T47D (cell line): Measurements from ENCODE around the gene TMEM202.

Experiments
- DNase-seq, 2 experiments: peaks; one replicate each; pipeline versions ENCODE4 v3.0.0 to v3.0.0-alpha.2; 2011 to 2012; ENCODE audit warnings: low read depth in 1 of 2, low spot score in 1 of 2
- JUND ChIP-seq: IDR thresholded peaks from 2 replicates; pipeline ENCODE4 v1.6.1; 2012; ENCODE audit warnings: low read depth
- in situ Hi-C: cut with HindIII; loops from 2 replicates; pipeline ENCODE4 v1.10.0; 2016; ENCODE audit warnings: low sequenced_read_pairs, low pct_unique_long_range_greater_than_20kb

The TMEM202 gene

GRCh38 chr15:72397796-72398588 lies at the start of gene TMEM202:
Gene TMEM202 (plus strand): TSS chr15:72398305. CDS start chr15:72398327, 22 bp downstream.
- no peak for DNase-seq
- in situ Hi-C loops, result no loop called here
- TF ChIP-seq JUND, result no peak

- no peak for TF ChIP-seq JUND
- in situ Hi-C loops, result no loop called here
- no peak for DNase-seq
Measured at GRCh38 chr15:72353266-72353665, 44.8 kb upstream of the TMEM202 start.

GRCh38 chr15:72354496-72354895 lies 43.6 kb upstream of the TMEM202 start:
- no peak for TF ChIP-seq JUND
- DNase-seq, result no peak
- in situ Hi-C loops, result no loop called here

- DNase-seq, result no peak
- in situ Hi-C loops, result no loop called here
- no peak for TF ChIP-seq JUND
Measured at GRCh38 chr15:72358121-72358520, 40.0 kb upstream of the TMEM202 start.

- peak in 1 of 2 experiments; percentile 91 for DNase-seq
- 0 out of 2 replicates have a peak, but pooled peaks have one; percentile 12 for TF ChIP-seq JUND
- in situ Hi-C loops, result no loop called here
Measured at GRCh38 chr15:72358650-72359171, 39.4 kb upstream of the TMEM202 start.

- TF ChIP-seq JUND, result no peak
- in situ Hi-C loops, result no loop called here
- DNase-seq, result no peak
Measured at GRCh38 chr15:72361176-72361575, 36.9 kb upstream of the TMEM202 start.

- in situ Hi-C loops, result no loop called here
Measured at GRCh38 chr15:72365844-72366243, 32.3 kb upstream of the TMEM202 start.

GRCh38 chr15:72368325-72368724 lies 29.8 kb upstream of the TMEM202 start:
- no peak for TF ChIP-seq JUND
- in situ Hi-C loops, result no loop called here
- DNase-seq, result no peak

More at GRCh38 chr15:72365844-72366243, 32.3 kb upstream of the TMEM202 start:
- no peak for DNase-seq
- TF ChIP-seq JUND, result no peak

- in situ Hi-C loops, result no loop called here
- TF ChIP-seq JUND, result no peak
- DNase-seq, result peak in 1 of 2 experiments; percentile 36
Measured at GRCh38 chr15:72368899-72369298, 29.2 kb upstream of the TMEM202 start.

- DNase-seq, result no peak
- in situ Hi-C loops, result no loop called here
- no peak for TF ChIP-seq JUND
Measured at GRCh38 chr15:72369964-72370363, 28.1 kb upstream of the TMEM202 start.

- in situ Hi-C loops, result no loop called here
- no peak for TF ChIP-seq JUND
- DNase-seq, result no peak
Measured at GRCh38 chr15:72372361-72372760, 25.7 kb upstream of the TMEM202 start.

GRCh38 chr15:72375501-72375845 lies 22.6 kb upstream of the TMEM202 start:
- in situ Hi-C loops, result no loop called here
- TF ChIP-seq JUND, result no peak
- DNase-seq, result peak in 1 of 2 experiments; percentile 51

- no peak for TF ChIP-seq JUND
- peak in 1 of 2 experiments; percentile 84 for DNase-seq
- in situ Hi-C loops, result no loop called here
Measured at GRCh38 chr15:72375846-72376581, 22.1 kb upstream of the TMEM202 start, which contains the start of gene HEXA. Gene HEXA (minus strand): TSS chr15:72376014. CDS start chr15:72375972, 42 bp downstream.
